HL-60 (cell line): Measurements from ENCODE around the gene SGMS2.

Experiments used
- GABPA ChIP-seq: IDR thresholded peaks from 2 replicates; pipeline ENCODE4 v1.6.1; 2012; ENCODE audit warnings: low read depth
- POLR2AphosphoS5 ChIP-seq: IDR thresholded peaks from 2 replicates; pipeline ENCODE4 v1.6.1; 2012; ENCODE audit warnings: low read depth
- SPI1 ChIP-seq: IDR thresholded peaks from 2 replicates; pipeline ENCODE4 v1.6.1; 2012; ENCODE audit warnings: low read depth, mild to moderate bottlenecking, borderline replicate concordance
- TF ChIP-seq, protein P1 (sequence below): IDR thresholded peaks from one replicate; pipeline ENCODE4 v1.5.1; 2011; ENCODE audit warnings: low read length, control low read depth, inconsistent platforms; ENCODE audit not compliant: insufficient read depth
- TF ChIP-seq, protein P2 (sequence below): IDR thresholded peaks from 2 replicates; pipeline ENCODE4 v1.6.1; 2012; ENCODE audit warnings: low read depth; ENCODE audit not compliant: insufficient replicate concordance

GRCh38 chr4:107885865-107886264, 61.1 kb downstream of the SGMS2 start:
- TF ChIP-seq, protein P1, sequence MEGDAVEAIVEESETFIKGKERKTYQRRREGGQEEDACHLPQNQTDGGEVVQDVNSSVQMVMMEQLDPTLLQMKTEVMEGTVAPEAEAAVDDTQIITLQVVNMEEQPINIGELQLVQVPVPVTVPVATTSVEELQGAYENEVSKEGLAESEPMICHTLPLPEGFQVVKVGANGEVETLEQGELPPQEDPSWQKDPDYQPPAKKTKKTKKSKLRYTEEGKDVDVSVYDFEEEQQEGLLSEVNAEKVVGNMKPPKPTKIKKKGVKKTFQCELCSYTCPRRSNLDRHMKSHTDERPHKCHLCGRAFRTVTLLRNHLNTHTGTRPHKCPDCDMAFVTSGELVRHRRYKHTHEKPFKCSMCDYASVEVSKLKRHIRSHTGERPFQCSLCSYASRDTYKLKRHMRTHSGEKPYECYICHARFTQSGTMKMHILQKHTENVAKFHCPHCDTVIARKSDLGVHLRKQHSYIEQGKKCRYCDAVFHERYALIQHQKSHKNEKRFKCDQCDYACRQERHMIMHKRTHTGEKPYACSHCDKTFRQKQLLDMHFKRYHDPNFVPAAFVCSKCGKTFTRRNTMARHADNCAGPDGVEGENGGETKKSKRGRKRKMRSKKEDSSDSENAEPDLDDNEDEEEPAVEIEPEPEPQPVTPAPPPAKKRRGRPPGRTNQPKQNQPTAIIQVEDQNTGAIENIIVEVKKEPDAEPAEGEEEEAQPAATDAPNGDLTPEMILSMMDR, result no peak
- TF ChIP-seq, protein P2, sequence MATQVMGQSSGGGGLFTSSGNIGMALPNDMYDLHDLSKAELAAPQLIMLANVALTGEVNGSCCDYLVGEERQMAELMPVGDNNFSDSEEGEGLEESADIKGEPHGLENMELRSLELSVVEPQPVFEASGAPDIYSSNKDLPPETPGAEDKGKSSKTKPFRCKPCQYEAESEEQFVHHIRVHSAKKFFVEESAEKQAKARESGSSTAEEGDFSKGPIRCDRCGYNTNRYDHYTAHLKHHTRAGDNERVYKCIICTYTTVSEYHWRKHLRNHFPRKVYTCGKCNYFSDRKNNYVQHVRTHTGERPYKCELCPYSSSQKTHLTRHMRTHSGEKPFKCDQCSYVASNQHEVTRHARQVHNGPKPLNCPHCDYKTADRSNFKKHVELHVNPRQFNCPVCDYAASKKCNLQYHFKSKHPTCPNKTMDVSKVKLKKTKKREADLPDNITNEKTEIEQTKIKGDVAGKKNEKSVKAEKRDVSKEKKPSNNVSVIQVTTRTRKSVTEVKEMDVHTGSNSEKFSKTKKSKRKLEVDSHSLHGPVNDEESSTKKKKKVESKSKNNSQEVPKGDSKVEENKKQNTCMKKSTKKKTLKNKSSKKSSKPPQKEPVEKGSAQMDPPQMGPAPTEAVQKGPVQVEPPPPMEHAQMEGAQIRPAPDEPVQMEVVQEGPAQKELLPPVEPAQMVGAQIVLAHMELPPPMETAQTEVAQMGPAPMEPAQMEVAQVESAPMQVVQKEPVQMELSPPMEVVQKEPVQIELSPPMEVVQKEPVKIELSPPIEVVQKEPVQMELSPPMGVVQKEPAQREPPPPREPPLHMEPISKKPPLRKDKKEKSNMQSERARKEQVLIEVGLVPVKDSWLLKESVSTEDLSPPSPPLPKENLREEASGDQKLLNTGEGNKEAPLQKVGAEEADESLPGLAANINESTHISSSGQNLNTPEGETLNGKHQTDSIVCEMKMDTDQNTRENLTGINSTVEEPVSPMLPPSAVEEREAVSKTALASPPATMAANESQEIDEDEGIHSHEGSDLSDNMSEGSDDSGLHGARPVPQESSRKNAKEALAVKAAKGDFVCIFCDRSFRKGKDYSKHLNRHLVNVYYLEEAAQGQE, result no peak
- no peak for TF ChIP-seq GABPA
- TF ChIP-seq POLR2AphosphoS5, result no peak
- TF ChIP-seq SPI1, result no peak
